ENCODE results near the gene HAND1.

DNA sequence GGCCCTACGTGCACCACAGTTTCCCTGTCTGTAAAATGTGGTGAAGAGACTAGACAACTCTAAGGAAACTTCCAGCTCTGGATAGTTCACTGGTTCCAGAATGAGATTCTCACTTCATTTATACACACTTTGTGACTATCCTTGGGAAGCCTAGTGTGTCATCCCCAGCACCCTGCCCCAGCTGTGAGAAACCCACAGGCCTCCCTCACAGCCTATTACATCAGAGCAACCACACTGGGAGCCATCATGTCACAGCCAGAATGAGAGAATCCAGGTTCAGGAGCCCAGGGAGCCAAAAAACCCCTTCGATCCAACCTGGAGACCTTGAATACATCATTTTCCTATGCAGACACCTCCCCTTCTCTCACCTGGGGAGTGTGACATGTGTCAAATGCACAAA, 21.0 kb upstream of the HAND1 start:
- TF ChIP-seq, protein P1, sequence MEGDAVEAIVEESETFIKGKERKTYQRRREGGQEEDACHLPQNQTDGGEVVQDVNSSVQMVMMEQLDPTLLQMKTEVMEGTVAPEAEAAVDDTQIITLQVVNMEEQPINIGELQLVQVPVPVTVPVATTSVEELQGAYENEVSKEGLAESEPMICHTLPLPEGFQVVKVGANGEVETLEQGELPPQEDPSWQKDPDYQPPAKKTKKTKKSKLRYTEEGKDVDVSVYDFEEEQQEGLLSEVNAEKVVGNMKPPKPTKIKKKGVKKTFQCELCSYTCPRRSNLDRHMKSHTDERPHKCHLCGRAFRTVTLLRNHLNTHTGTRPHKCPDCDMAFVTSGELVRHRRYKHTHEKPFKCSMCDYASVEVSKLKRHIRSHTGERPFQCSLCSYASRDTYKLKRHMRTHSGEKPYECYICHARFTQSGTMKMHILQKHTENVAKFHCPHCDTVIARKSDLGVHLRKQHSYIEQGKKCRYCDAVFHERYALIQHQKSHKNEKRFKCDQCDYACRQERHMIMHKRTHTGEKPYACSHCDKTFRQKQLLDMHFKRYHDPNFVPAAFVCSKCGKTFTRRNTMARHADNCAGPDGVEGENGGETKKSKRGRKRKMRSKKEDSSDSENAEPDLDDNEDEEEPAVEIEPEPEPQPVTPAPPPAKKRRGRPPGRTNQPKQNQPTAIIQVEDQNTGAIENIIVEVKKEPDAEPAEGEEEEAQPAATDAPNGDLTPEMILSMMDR (IDR thresholded peaks at IDR 0.05 in 4 of 5, conservative IDR thresholded peaks at IDR 0.05 in 1 of 5): no peak
- TF ChIP-seq POLR2A (IDR thresholded peaks at IDR 0.05): no peak
